CD4-positive, alpha-beta T cell treated with Interferon gamma for 1 hour (primary cell): ENCODE data around the gene SARNP.
A peak's percentile ranks its signal among the peaks of the same experiment; 100 is the strongest.
"Not testable (repeated sequence)": the region's sequence is repeated elsewhere in the genome, so short reads cannot be mapped to it uniquely, and the experiment has no call there.

Experiments
- DNase-seq: peaks from one replicate; pipeline ENCODE4 v3.0.0-alpha.2; 2020

Gene SARNP

GRCh38 chr12:55788546-55788945 lies 29.0 kb downstream of the SARNP start:
- no peak for DNase-seq

GRCh38 chr12:55780685-55781084 lies 36.8 kb downstream of the SARNP start:
- DNase-seq = no peak

- DNase-seq = no peak
These were observed 39.7 kb downstream of the SARNP start for GRCh38 chr12:55777856-55778255.

- no peak for DNase-seq
These were observed 45.8 kb downstream of the SARNP start for GRCh38 chr12:55771736-55772135.

GRCh38 chr12:55767156-55767555 lies 50.4 kb downstream of the SARNP start:
- DNase-seq = no peak

GRCh38 chr12:55765736-55766290 lies 51.7 kb downstream of the SARNP start:
- DNase-seq = no peak

- no peak for DNase-seq
These were observed 54.9 kb downstream of the SARNP start for GRCh38 chr12:55762646-55763045.

GRCh38 chr12:55760663-55761062 lies 56.9 kb downstream of the SARNP start:
- DNase-seq = no peak

GRCh38 chr12:55758575-55758974 lies 58.9 kb downstream of the SARNP start:
- DNase-seq = not testable (repeated sequence)

GRCh38 chr12:55757701-55758100 lies 59.8 kb downstream of the SARNP start:
- DNase-seq = no peak

GRCh38 chr12:55755246-55755645 lies 62.3 kb downstream of the SARNP start:
- no peak for DNase-seq

- no peak for DNase-seq
These were observed 69.1 kb downstream of the SARNP start for GRCh38 chr12:55748230-55748993.

GRCh38 chr12:55746913-55747231 lies 70.7 kb downstream of the SARNP start:
- DNase-seq = no peak

- DNase-seq = no peak
These were observed 71.2 kb downstream of the SARNP start for GRCh38 chr12:55746174-55746912.

GRCh38 chr12:55745361-55746173 lies 72.0 kb downstream of the SARNP start:
- DNase-seq = no peak

- DNase-seq = no peak
These were observed 73.0 kb downstream of the SARNP start for GRCh38 chr12:55744340-55745030.

- peak; percentile 43 for DNase-seq
These were observed 73.9 kb downstream of the SARNP start for GRCh38 chr12:55743406-55744339.

- peak; percentile 66 for DNase-seq
These were observed 74.7 kb downstream of the SARNP start, which contains the start of gene GDF11 for GRCh38 chr12:55742719-55743405. TSS of gene GDF11 (plus strand) at chr12:55743122. CDS start at chr12:55743317, 195 bp downstream.

GRCh38 chr12:55741931-55742680 lies 75.4 kb downstream of the SARNP start:
- DNase-seq = no peak

- DNase-seq = no peak
These were observed 78.5 kb downstream of the SARNP start for GRCh38 chr12:55739025-55739378.
